NCI-H524 (cell line): ENCODE data around the gene TSEN34.

Experiments used
- DNase-seq, 2 experiments: peaks; one replicate each; lab custom pipeline; 2025; lab: John Stamatoyannopoulos, UW

Gene TSEN34

DNA sequence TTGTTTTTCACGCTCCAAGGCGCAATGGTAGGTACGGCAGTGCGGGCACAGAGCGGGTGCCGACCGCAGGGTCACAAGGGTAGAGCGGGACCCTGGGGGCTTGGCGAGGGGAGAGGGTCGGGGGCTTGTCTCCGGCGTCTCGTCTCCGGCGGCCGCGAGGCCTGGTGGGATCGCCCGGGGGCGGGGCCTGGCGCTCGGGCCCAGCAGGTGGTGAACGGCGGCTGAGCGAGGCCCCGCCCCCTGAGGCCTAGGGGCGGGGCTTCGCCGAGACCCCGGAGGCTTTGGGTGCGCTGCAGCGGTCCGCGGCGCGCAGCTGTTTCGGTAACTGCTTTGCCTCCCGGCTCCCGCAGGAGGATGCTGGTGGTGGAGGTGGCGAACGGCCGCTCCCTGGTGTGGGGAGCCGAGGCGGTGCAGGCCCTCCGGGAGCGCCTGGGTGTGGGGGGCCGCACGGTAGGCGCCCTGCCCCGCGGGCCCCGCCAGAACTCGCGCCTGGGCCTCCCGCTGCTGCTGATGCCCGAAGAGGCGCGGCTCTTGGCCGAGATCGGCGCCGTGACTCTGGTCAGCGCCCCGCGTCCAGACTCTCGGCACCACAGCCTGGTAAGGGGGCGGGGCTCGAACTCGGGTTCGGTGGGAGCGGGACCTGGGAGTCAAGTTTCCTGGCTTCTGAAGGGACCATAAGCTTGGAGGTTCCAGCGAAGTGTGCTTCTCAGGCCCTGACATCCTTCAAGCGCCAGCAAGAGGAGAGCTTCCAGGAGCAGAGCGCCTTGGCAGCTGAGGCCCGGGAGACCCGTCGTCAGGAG is at the start of gene TSEN34:
TSEN34 (plus strand) TSS at position 298 of the 800 bp plus-strand sequence; CDS start at position 355, 57 bp downstream.
- DNase-seq, result peak; percentile 80 to 92

DNA sequence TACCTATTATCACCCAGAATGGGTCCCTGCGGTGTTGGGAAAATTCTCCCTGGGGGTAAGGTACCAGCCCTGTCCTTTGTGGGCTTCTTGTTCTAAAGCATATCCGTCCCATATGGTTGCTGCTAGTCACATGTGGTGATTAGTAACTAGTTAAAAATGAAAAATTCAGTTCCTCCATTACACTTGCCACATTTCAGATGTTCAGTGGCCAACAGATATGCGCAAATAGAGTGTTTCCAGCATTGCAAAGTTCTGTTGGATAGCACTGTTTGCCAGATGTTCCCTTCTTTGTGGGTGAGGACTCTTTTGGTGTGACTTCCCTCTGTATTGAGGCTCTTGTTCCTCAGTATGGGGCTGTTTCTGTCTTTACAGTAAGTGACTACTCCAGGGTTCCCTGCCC is 49.8 kb upstream of the TSEN34 start:
- no peak for DNase-seq

DNA sequence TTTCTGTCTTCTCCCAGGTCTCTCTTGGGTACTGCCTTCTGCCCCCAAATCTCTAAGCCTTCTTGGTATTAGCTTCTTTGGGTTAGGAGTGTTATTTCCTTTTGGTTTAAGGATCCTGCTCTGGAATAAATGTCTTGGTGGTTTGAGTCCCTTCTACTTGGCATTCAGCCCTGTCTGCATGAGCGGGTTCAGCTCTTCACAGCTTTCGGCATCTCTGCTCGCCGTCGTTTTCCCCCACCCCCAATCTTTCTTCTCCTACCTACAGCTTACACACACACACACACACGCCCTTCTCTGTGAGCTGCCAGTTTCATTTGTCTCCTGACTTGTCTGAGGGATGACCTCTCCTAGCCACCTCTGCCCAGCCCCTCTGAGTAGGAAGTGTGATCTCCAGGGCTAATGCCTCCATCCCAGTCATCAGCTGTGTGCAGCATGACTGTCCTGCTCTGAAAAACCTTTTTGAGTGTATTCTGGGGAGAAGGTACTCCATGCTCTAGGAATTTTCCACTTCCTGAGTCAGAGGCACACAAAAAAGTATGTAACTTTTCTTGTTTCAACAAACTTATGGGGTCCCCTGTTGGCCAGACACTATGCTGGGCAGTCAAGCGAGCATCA is 48.8 kb upstream of the TSEN34 start:
- DNase-seq, result no peak

DNA sequence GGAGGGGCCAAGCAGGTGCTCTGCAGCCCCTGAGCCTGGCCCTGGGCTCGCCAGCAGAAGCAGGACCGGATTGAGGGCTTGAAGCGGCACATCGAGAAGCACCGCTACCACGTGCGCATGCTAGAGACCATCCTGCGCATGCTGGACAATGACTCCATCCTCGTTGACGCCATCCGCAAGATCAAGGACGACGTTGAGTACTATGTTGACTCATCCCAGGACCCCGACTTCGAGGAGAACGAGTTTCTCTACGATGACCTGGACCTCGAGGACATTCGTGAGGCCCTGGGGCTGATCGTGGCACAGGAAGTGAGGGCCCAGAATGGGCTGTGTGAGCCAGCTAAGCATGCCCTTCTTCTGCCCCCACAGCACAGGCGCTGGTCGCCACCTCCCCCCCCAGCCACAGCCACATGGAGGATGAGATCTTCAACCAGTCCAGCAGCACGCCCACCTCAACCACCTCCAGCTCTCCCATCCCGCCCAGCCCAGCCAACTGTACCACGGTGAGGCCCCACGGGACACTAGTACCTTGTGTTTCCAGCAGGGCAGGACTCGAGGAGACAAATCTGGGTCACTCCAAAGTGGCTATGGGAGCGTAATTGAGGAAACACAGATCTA is 45.5 kb upstream of the TSEN34 start:
- no peak for DNase-seq

DNA sequence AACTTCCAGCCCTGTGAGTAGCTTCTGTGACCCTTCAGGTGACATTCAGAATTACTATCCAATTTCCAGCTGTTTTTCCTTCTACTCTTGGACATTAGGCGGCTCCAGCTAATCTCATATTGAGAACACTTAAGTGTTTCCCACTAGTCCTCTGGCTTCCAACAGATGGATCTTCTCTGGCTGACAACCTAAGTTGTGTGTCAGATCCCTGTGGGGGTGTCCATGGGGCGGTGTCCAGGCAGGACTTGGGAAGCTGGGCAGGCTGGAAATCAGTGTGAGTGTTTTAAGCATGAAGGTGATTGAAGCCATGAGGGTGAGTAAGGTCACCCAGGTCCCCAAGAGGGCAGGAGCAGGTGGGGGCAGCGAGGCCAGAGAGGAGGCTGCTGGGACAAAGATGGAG is 43.4 kb upstream of the TSEN34 start:
- DNase-seq, result no peak

DNA sequence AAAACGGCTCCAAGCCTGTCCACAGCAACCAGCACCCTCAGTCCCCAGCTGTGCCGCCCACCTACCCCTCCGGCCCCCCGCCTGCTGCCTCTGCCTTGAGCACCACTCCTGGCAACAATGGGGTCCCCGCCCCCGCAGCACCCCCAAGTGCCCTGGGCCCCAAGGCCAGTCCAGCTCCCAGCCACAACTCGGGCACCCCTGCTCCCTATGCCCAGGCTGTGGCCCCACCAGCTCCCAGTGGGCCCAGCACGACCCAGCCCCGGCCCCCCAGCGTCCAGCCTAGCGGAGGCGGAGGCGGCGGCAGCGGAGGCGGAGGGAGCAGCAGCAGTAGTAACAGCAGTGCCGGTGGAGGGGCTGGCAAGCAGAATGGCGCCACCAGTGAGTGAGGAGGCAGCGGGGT is 43.0 kb upstream of the TSEN34 start:
- no peak for DNase-seq

DNA sequence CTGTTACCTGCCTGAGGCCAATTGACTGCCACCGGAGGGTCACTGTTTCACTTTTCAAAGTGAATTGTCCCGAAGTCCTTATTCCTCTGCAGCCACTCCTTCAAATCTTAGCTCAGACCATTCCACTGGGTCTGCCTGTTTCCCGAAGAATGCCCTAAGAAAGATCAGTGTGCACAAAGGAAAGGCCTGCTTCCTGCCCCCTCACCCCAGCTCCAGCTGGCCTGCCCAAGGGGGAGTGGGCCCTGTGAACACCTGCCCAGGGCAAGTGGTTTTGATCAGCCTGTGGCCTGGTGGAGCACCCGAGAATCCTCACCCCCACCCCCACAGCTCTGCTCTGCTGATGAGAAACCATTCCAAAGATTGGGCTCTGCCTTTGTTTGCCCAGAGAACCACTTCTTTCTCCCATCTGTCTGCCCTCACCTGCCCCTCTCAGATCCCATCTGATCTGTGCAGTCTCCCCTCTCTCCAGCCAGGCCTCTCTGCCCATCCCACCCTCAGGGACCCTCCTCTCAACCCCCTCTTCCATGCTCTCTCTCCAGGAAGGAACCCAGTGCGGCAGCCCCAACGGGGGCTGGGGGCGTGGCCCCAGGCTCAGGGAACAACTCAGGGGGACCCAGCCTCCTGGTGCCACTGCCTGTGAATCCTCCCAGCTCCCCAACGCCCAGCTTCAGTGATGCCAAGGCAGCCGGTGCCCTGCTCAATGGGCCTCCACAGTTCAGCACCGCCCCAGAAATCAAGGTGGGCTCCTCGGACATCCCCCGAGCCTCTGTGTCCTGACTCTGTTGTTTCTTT is 41.9 kb upstream of the TSEN34 start:
- DNase-seq, result no peak

DNA sequence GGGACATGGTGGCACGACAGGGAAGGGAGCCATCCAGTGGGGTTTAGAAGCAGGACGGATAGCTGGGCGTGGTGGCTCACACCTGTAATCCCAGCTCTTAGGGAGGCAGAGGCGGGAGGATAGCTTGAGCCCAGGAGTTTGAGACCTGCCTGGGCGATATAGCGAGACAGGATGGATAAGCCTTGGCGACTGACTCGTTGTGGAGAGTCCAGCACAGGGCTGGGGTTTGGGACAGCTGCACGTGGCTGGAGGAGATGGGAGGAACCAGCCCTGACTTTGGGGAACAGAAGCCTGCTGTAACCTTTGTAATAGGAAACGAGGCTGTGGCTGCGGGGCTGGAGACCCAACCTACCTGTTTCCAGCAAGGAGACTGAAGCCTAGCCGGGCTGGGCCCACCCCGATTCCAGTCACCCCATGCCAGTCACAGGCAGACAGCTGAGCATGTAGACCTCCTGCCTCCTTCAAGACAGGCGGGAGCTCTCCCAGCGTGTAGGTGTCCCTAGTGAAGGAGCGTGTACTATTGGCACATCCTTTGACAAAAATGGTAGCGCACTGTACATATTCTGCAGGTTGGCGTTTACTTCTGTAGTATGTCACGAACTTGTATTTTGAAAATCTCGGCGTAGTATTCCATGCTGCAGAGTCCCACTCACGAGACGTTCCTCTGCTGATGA is 39.6 kb upstream of the TSEN34 start:
- DNase-seq, result no peak

DNA sequence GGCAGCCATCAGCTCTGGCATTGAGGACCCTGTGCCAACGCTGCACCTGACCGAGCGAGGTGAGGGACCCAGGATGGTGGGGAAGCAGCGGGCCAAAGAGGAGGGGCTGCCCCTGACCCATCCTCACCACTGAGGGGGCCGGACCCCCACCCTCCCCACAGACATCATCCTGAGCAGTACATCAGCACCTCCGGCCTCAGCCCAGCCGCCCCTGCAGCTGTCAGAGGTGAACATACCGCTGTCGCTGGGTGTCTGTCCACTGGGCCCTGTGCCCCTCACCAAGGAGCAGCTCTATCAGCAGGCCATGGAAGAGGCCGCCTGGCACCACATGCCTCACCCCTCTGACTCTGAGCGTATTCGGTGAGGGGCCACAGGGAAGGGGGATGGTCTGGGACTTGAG is 38.8 kb upstream of the TSEN34 start:
- DNase-seq, result no peak

DNA sequence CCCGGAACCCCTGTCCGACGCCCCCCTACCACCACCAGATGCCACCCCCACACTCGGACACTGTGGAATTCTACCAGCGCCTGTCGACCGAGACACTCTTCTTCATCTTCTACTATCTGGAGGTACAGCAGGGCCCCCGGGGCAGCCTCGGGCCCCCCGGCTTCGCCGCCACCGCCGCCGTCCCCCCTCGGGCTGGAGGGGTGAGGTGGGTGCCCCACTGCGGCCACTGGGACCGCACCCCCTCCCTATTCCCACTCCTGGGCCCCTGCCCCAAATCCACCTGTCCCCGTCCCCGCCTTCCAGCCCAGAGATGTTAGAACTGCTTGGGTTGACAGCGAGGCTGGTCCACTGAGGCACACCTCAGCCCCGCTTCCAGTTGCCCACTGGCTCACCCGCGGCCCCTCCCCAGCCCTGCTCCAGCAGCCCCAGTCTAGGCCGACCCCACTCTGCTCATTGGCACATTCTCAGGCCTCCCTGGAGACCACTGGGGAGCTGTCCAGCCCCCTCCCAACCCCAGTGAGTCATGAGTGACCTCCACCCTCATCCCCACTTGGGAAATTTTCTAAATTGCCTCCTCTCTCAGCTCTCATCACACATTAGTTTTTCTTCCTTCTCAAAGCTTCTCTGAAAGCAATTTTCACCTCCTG is 38.1 kb upstream of the TSEN34 start:
- no peak for DNase-seq

DNA sequence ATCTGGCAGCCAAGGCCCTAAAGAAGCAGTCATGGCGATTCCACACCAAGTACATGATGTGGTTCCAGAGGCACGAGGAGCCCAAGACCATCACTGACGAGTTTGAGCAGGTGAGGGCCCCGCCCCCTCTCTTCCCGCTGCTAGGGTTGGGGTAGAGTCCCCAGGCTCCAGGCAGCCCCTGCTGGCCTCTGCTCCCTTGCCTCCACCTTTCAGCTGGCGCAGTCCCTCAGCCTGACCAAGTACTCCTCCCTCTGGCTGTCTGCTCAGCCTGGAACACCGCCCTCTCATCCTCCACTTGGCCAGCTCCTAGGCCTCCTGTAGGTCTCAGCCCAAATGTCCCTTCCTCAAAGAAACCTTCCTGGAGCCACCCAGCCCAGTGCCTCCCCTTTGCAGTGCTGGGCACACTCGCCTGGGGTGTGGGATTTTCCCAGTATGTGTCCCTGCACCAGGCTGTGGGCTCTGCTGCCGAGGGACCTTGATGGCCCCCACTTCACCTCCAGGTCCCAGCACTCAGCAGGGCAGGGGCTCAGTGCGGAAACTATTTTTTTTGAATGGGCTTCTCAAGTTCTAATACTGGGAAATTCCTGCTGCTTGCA is 37.3 kb upstream of the TSEN34 start:
- no peak for DNase-seq

DNA sequence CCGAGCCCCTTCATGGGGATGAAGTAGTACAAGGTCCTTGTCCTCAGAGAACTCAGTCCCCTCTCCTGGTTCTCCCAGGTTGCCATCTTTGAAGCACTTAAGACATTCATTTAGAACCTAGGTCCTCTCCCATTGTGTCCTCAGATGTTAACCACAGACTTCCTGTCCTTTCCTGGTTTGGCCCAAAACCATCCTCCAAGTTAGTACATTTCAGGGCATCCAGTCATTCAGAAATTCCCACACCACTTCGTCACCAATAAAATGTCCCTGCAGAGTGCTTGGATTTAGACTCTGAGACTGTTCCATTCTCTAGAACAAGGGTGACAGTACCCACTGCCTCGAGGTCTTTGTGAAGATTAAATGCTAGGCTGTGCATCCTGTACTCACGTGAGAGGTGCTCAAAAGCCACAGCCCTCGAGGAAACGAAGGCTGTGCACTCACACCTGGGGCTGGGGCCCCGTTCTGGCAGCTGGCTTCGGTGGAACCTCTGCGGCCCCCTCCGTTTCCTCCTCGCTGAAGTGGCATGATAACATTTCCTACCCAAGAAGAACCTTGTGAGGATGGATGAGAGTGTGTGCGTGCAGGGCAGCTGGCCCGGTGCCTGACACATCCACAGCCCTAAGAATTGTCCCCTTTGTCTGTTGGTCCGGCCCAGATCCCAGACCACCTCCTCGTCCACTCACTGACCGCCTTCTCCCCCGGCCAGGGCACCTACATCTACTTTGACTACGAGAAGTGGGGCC is 36.3 kb upstream of the TSEN34 start:
- no peak for DNase-seq

DNA sequence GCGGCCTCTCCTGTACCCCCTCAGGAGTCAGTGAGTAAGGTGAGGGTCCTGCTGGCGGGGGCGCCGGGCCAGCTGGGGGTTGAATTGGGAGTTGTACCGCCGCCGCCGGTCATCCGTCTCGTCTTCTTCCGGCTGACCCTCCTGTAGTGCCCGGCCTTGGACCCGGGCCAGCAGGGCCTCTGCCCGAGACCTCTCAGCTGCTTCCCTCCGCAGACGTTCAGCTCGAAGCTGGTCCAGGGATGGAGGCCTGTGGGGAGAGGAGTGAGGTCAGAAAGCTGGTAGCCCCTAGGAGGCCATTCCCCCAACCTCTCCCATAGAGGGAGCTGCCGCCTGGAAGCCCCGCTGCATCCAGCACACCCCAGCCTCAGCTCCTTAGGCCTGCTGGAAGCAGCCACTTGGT is 35.4 kb upstream of the TSEN34 start:
- DNase-seq, result no peak

DNA sequence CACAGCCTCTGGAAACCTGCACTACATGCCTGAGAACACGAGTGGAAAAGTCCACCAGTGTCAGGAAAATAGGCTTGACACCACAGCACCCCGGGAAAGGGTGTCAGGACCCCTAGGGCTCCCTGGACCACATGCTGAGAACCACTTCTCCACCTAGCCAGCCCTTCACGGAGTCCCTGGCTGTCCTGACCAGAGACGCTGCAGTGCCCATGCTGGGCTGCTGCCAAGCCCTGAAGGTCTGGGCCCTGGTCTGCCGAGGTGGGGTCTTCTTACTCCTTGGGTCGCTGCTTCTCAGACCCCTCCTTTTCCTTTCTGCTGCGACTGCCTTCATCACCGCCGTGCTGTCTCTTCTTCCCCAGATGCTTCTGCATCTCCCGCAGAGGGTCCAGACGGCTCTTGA is 34.6 kb upstream of the TSEN34 start:
- DNase-seq, result no peak

DNA sequence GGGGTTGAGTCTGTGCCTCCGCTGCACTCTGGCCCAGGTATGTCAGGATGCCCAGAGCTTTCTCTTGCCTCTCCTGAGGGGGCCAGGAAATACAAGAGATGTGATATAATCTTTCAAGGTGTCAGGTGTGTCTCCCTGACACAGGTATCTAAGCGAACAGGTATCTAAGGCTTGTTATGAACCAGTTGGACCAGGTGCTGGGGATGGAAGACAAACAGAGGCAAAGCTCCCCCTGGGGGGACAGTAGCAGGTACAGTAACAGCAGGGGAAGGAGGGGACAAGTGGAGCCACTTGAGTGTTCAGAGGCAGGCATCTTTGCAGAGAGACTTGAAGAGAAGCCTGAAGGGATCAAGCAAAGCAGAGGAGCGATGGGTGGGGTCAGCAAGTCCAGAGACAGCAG is 34.2 kb upstream of the TSEN34 start:
- DNase-seq, result no peak

DNA sequence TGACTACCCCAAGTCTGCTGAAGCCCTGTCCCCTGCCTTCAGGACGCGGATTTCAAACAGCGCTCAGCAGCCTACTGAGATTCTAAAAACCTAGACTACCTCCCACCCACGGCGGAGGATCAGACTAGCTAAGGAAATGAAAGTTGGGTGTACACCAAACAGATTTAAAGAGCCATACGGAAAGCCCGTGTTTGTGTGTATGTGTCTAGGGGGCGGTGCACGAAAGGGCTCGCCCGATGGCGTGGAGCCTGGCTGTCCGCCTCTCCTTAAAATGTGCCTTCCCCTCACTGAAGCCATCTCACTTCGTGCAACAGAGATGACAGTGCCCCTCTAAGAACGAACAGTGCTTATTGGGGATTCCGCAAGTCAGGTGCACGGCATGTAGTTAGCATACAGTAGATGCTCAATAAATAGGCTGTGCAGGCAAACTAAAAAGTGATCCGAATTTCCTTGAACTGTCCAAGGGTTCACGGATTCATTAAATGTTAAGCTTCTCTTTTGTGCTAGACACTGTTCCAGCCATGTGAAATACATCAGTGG is 32.2 kb upstream of the TSEN34 start:
- DNase-seq, result no peak

DNA sequence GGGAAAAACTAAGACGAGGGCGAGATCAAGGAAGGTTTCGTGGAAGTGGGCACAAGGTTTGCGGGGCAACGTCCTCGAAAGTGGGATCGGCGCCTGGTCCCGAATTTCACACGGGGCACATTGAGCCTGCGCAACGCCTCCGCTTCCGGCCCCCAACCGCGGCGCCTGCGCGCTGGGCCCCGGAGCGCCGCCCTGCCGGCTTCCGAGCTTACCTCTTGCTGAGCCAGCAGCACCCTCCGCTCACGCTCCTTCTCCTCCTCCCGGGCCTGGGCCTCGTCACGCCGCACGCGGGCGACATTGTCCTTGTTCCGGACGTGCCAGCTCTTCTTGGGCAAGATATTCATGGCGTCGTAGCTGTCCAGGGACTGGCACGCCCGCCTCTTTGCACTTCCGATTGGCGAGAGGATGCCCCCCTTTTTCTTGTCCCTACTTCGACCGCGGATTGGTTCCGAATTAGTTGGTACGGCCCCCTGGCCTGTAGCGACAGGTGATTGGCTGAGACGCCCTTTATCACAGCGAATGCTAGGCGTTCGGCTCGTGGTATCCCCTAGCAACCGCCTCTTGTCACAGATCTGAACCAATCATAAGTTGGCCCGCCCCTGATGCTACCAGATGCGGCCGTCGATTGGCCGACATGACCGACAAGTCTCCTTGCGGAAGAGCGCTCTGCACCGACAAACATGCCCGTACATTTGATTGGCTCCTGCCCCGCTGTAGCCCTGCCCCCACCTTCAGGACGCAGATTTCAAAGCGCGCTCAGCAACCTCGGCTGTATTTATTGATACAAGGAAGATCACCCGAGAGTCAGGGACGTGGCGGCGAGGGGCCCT is 31.5 kb upstream of the TSEN34 start, which contains the start of gene LENG1:
LENG1 (minus strand) TSS at position 370 of the 830 bp plus-strand sequence; CDS start at position 344, 26 bp downstream.
- DNase-seq, result peak; percentile 99 to 100

DNA sequence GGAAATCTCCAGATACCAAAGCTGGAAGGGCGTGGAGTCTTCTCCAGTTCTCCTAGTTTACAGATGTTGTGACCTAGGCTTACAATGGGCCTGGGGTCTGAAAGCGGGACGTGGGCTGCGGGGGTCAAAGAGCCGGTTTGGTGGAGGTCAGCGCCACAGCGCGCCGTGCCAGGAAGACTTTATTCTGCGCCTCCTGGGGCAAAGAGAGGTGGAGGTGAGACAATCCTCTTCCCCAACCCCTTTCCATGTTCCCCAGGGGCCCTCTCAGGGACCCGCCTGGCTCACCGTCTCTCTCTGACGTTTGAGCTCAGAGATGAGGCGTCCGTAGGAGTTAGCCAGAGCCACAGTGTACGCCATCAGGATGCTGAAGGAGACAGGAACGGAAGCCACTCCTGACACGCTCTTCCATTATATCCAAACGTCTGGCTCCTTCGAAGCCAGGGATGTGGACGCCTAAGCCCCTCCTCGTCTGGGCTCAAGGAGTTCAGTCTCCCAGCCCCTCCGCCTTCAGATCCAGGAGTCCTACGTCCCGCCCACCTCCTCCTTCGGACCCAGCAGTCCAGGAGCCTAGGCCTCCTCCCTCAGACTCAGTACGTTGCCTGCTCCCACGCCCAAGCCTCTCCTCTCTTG is 30.8 kb upstream of the TSEN34 start:
- peak; percentile 51 to 55 for DNase-seq
